Measurements from ENCODE around the gene DNAAF8.

GRCh38 chr16:4704913-4705312, 29.4 kb upstream of the DNAAF8 start:
- TF ChIP-seq FOXP2 (optimal IDR thresholded peaks at IDR 0.05; ENCODE audit: borderline replicate concordance, extremely low read depth, extremely low read length, insufficient read depth): no peak
- TF ChIP-seq POLR2AphosphoS5 (IDR thresholded peaks at IDR 0.05; ENCODE audit: low read depth, low read length): no peak
- no peak for TF ChIP-seq SIN3A (IDR thresholded peaks at IDR 0.05; ENCODE audit: borderline replicate concordance, insufficient read depth, low read length)
- TF ChIP-seq, protein P1, sequence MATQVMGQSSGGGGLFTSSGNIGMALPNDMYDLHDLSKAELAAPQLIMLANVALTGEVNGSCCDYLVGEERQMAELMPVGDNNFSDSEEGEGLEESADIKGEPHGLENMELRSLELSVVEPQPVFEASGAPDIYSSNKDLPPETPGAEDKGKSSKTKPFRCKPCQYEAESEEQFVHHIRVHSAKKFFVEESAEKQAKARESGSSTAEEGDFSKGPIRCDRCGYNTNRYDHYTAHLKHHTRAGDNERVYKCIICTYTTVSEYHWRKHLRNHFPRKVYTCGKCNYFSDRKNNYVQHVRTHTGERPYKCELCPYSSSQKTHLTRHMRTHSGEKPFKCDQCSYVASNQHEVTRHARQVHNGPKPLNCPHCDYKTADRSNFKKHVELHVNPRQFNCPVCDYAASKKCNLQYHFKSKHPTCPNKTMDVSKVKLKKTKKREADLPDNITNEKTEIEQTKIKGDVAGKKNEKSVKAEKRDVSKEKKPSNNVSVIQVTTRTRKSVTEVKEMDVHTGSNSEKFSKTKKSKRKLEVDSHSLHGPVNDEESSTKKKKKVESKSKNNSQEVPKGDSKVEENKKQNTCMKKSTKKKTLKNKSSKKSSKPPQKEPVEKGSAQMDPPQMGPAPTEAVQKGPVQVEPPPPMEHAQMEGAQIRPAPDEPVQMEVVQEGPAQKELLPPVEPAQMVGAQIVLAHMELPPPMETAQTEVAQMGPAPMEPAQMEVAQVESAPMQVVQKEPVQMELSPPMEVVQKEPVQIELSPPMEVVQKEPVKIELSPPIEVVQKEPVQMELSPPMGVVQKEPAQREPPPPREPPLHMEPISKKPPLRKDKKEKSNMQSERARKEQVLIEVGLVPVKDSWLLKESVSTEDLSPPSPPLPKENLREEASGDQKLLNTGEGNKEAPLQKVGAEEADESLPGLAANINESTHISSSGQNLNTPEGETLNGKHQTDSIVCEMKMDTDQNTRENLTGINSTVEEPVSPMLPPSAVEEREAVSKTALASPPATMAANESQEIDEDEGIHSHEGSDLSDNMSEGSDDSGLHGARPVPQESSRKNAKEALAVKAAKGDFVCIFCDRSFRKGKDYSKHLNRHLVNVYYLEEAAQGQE (IDR thresholded peaks at IDR 0.05; ENCODE audit: insufficient read depth in 1 of 2, low read depth in 2 of 2, low read length in 2 of 2): no peak
